OCI-M2 (cell line): ENCODE results near the gene KRTAP10-3.
"Not testable (repeated sequence)": the region's sequence is repeated elsewhere in the genome, so short reads cannot be mapped to it uniquely, and the experiment has no call there.

Experiments
- DNase-seq: peaks from one replicate; lab custom pipeline; 2025; ENCODE audit not compliant: unreplicated experiment; lab: John Stamatoyannopoulos, UW

Gene KRTAP10-3

GRCh38 chr21:44572959-44573583 is 14.5 kb upstream of the KRTAP10-3 start:
- no peak for DNase-seq

GRCh38 chr21:44571844-44572782 is 13.5 kb upstream of the KRTAP10-3 start:
- DNase-seq, result no peak

- no peak for DNase-seq
Observed at GRCh38 chr21:44571296-44571695, 12.7 kb upstream of the KRTAP10-3 start.

GRCh38 chr21:44569861-44570517 is 11.4 kb upstream of the KRTAP10-3 start:
- DNase-seq, result no peak

- no peak for DNase-seq
Observed at GRCh38 chr21:44568667-44569556, 10.3 kb upstream of the KRTAP10-3 start.

GRCh38 chr21:44568261-44568660 is 9.7 kb upstream of the KRTAP10-3 start:
- no peak for DNase-seq

GRCh38 chr21:44567481-44568171 is 9.0 kb upstream of the KRTAP10-3 start:
- no peak for DNase-seq

GRCh38 chr21:44566403-44566802 is 7.8 kb upstream of the KRTAP10-3 start:
- DNase-seq, result no peak

- DNase-seq, result no peak
Observed at GRCh38 chr21:44564886-44565598, 6.4 kb upstream of the KRTAP10-3 start.

GRCh38 chr21:44564099-44564498 is 5.5 kb upstream of the KRTAP10-3 start:
- DNase-seq, result no peak

GRCh38 chr21:44558329-44558675 is 293 bp downstream of the KRTAP10-3 start:
- not testable (repeated sequence) for DNase-seq

GRCh38 chr21:44557491-44558328 is 885 bp downstream of the KRTAP10-3 start:
- no peak for DNase-seq

- no peak for DNase-seq
Observed at GRCh38 chr21:44556879-44557278, 1.7 kb downstream of the KRTAP10-3 start.

GRCh38 chr21:44555200-44555875 is 3.3 kb downstream of the KRTAP10-3 start:
- DNase-seq, result no peak

GRCh38 chr21:44552681-44553080 is 5.9 kb downstream of the KRTAP10-3 start:
- no peak for DNase-seq

- no peak for DNase-seq
Observed at GRCh38 chr21:44552136-44552535, 6.5 kb downstream of the KRTAP10-3 start.

- DNase-seq, result no peak
Observed at GRCh38 chr21:44551340-44551961, 7.1 kb downstream of the KRTAP10-3 start, which contains the start of gene KRTAP10-2. Gene KRTAP10-2, minus strand, starts transcription at chr21:44551505. Its CDS starts 47 bp downstream, at chr21:44551458.

- no peak for DNase-seq
Observed at GRCh38 chr21:44550807-44551206, 7.8 kb downstream of the KRTAP10-3 start.
